ENCODE measurements around the gene ZNF362.
"Not testable (repeated sequence)": the region's sequence is repeated elsewhere in the genome, so short reads cannot be mapped to it uniquely, and the experiment has no call there.

Gene ZNF362

DNA sequence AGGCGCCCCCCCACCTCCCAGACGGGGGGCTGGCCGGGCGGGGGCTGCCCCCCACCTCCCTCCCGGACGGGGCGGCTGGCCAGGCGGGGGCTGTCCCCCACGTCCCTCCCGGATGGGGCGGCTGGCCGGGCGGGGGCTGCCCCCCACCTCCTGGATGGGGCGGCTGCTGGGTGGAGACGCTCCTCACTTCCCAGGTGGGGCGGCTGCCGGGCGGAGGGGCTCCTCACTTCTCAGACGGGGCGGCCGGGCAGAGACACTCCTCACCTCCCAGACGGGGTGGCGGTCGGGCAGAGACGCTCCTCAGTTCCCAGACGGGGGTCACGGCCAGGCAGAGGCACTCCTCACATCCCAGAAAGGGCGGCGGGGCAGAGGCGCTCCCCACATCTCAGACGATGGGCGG lies 53.1 kb downstream of the ZNF362 start:
- FAIRE-seq = not testable (repeated sequence)

DNA sequence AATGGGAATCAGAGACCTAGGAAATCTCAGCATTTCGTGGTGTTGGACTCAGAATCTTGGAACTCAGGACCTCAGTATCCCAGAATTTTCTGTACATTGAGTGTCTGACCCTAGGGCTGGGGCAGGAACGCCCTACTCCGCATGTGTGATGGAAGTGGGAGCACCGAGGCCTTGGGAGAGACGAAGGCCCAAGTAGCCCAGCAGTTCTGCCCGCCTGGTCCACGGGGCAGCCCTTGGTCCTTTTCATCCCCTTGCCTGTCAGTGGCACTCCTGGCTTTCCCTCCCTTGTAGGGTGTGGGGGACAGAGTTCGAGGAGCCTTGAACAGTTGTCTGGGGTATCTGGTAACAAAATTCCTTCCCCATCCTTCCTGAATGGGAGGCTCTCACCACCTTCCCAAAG lies 54.4 kb downstream of the ZNF362 start:
- FAIRE-seq = no peak

DNA sequence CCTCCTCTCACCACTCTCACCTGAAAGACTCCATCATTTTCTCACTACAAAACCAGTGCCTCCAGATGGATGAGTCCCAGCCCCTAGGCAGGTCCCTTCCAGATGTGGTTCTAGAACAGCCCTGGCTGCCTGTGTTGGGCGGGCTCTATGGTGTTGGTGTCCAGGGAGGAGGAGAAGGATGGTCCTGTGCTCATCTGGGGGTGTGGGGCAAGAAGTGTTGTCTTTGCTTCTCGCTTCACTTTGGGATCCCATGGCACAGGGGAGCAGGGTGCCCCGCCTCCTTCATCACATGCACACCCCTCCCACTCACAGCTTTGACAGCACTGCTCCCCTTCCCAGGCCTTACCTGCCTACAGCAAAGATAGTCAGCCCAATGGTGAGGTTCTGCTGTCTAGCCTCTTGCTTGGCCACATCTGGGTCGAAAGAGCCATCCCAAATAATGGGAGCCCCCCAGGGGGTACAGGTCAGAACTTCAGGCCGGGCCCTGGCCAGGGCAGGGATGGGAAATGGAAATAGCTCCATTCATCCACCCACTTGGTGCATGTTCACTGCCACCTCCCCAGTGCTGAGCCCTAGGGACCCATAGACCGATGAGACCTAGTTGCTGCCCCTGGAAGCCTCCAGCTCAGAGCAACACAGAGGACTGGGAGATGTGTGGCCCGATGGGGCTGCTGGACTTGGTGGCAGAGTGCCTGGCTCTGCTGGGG lies 55.6 kb downstream of the ZNF362 start:
- FAIRE-seq = no peak

DNA sequence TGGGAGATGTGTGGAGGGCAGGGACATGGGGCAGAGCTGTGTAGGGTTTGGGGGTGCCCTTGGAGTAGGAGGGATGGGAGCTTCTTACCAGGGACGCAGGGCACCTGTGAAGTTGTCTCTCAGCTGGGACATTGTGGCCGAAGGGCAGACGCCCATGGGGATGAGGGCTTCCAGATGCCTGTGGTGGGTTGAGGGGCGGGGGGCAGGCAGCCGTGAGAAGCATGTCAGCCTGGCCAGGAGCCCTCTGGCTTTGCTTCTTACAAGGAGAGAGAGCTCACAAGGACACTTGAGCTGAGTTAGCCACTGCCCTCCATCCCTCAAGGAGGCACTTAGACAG lies 56.1 kb downstream of the ZNF362 start:
- FAIRE-seq = no peak

DNA sequence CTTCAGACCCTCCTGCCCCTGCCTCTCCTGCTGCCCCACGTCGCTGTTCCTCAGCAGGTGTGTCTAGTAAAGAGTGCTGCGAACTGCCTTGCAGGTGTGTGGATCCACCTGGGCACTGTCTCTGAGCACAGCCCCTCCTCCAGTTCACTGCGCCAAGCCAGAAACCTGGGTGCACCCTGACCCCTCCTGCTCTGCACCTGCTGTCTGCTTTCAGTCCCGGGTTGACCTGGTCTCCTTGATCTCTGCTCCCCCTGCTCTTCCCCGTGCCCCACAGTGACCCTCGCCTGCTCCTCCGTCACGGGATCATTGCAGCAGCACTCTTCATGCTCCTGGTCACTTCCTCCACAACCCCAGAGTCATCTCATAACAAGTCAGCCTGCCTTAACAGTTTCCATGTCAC lies 58.1 kb downstream of the ZNF362 start:
- FAIRE-seq = no peak

DNA sequence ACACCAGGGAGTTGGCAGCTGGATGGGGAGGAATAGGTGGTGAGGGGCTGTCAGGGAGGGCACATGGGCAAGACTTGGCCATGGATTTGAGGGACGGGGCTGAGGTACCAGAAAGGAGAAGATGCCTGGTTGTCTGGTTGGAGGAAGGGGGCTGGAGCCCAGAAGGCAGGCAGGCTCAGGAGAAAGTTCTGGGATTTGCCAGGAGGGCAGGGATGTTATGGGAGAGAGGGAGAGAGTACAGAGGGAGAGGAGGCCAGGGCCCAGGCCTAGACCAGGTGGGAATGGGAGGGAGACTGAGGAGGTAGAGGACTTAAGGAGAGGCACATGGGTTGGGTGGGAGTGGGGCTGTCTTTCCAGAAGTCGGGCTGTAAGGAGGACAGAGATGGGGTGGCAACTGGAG lies 60.3 kb downstream of the ZNF362 start:
- FAIRE-seq = no peak

DNA sequence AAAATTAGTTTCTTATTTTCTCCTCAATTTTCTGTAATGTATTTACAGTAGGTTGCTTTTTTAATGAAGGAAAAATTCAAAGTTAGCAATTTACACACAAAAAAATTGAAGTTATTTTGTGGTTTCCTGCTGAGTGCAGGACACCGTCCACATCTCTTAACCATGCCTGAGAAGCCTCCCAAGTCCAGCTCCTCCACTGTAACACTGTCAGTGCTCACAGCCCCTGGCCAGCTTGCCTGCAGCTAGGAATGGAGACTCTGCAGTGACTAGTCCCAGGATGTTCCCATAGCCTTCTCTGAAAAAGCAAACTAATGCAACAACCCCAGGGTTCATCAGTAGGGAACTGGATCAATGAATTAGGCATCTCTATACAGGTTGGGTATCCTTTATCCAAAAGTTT lies 61.1 kb downstream of the ZNF362 start:
- FAIRE-seq = no peak

DNA sequence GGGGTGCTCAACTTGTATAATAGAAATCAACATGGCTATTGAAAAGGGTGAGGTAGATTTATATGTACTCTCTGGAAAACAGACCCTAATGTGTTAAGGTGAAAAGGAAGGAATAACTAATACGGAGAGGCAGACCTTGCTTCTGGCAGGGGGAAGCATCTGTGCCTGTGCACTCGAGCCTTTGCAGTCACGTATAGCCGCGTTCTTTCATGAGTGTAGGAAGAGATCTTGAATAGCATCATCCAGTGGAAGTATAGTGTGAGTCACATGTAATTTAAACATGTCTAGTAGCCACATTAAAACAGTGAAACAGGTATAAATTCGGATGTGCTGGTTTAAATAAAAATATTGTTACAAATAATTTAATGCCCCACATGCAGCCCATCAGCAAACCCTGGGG lies 61.7 kb downstream of the ZNF362 start:
- no peak for FAIRE-seq

DNA sequence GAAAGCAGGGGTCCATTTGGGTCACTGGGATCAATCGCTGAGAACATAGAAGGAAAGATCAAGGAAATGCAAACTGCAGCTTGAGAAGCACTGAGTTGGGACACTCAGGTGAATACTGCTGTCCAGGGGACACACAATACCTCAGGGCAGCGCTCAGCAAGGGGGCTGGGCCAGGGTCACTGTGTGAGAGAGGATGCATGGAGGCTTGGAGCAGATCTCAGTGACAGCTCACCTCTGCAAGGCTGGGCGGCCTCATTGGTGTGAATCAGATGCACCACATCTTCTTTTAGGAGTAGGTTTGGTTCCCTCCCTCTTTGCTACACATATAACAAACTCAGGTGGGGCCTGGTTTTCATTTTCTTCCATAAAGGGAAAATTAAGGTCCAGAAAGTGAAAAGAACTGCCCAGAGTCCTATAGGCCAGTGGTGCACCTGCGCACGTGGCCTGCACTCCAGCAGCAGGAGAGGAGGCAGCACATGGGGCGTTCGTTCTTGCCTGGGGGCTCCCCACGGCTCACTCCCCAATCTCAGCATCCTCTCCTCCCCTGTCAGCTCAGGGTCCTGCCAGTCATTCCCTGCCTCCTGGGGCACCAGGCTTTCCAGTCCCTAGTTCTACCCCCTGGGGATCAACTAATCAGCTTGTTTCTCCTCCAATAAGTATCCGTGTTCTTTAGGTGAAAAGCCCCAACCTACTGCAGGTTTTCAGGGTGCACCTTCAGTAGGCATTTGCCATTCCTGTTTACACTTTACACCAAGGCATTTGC lies 63.1 kb downstream of the ZNF362 start:
- FAIRE-seq = no peak

DNA sequence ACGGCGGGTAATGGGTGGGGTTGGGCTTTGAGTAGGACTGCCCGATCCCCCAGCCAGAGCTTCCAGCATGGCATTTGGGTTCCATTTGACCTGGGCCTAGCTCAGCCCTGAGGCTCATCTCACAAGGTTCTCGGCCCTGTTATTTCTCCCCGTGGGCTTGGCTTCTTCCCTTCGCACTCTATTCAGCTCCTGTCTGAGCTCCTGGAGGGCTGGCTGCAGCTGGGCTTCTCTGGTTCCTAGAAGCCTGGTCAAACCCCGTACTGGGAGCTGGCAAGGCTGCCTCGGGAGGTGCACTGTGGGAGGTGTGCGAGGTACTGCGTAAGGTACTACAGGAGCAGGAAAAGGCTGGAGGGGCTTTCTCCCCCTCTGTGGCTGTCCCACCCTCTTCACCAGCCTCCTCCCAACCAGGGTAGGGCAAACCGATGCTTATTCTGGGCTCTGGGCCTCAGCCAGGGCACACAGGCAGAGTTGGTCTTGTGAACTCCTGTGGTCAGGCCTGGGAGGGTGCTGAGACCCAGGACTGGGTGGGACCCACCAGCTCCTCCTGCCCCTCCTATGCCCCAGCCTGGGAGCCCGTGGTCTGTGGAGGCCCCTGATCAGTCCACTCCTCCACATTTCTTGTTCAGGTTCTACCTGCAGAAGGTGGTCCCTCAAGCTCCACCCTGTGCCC lies 63.8 kb downstream of the ZNF362 start:
- no peak for FAIRE-seq

DNA sequence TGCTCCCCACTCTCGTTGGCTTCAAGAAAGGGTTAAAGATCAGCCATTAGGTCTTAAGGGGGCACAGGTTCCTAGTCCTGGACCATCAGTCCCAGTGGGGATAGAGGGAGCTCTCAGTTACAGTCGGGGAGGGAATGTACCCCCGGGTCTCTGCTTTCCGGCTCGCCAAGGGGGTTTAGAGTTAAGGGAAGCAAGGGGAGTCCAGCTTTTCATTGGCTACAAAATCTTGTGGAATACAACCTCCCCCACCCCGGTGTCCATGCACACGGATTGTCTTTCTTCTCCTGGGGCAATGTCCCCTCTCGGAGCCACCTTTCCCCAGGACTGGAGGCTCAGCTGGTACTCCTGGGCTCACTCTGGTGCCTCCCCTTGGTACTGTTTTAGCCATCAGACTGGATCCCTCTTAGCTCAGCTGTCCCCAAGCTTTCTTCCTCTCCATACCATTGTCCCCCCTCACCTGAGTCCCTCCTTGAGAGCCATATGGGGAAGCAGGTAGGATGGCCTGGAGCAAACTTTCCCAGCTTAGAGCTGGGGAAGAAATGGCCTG lies 64.4 kb downstream of the ZNF362 start, which contains the start of gene A3GALT2:
TSS of gene A3GALT2 (minus strand) at position 480 of the 547 bp plus-strand sequence. CDS start at position 480, 0 bp downstream.
- no peak for FAIRE-seq

DNA sequence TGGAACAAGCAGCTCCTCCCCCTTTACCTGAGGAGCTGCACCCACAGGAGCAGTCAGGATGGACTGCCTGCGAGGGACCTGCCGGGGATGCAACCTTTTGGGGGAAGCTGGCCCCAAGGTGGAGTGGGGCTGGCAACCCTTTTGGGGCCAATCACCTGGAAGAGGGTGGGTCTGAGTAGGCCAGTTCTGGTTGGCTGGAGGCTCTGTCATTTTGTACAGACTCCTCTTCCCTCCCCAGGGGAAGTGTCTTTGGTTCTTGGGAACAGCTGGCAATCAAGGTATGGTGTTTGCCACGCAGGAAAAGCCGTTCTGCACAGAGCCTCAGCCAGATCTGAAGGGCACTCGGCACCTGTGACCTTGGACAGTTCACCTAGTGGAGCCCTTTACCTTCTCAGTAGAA lies 64.9 kb downstream of the ZNF362 start:
- FAIRE-seq = no peak

DNA sequence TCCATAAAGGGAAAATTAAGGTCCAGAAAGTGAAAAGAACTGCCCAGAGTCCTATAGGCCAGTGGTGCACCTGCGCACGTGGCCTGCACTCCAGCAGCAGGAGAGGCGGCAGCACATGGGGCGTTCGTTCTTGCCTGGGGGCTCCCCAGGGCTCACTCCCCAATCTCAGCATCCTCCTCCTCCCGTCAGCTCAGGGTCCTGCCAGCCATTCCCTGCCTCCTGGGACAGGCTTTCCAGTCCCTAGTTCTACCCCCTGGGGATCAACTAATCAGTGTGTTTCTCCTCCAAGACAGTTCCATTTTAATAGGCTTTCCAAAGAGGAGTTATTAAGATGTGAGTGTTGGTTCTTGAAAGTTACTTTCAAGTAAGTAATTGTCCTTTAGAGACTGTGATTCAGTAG lies 65.8 kb downstream of the ZNF362 start:
- no peak for FAIRE-seq

DNA sequence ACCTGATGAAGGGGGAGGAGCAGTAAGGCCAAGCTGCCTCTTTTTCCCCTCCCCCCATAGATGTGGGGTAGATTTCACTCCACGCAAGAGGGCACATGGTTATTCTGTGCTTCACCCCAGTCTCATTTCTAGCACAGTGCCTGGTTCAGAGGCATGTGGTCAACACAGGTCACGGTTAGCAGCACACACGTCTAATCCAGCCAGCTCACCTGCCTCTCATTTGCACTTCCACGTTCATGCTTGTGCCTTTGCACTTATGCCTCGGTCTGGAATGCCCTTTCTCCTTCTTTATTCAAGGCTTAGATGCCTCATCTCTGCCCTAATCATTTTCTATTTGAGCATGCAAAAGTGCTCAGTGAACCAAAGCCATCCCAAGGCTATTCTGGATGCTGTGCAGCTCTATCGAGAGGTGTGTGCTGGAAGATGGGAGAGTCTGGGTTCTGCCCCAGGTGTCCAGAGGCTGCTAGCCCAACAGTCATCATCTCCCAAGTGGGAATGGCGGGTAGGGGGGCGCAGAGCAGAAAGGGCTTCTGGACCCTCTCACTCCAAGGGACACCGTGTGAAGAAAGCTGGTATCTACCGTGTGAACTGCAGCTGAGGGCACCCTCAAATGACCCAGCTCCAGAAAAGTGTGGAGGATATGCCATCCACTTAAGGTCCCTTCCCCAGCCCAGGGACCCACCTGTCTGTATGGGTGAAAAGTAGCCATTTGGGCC lies 66.7 kb downstream of the ZNF362 start:
- FAIRE-seq = no peak

DNA sequence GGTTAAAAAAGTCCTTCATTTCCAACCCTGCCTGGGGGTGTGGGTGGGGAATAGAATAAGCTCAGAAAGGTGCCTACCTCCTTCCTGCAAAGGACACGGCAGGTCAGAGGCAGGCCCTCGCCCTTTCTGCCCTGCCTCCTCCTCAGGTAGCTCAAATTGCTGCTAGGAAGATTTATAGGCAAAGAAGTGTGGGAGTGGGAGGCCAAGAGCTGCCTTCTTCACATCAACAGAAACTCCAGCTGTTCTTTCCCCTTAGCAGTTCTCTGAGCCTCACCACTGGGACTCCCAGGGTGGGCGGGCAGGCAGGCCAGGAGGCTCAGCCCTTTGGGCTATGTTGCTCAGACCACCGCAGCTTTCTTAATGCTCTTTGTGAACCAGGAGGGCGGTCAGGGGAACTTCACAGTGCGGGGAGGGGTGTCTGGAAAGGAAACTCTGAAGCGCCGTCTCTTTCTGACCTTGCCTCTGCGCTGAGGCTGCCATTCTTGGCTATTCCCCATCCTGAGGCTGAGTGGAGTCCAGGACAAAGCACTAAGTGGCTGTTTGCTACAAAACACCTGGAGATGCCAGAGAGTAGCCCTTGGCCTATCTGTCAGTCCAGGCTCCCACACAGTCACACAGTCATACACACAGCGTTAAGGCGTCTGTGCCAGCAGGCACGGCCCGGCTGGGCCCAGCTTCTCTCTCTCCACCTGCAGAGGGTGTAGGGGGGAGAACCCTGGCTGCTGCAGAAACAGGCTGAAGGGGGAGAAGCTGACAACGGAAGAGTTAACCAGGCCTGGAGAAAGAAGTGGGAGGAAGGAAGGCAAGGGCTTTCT lies 67.6 kb downstream of the ZNF362 start:
- no peak for FAIRE-seq

DNA sequence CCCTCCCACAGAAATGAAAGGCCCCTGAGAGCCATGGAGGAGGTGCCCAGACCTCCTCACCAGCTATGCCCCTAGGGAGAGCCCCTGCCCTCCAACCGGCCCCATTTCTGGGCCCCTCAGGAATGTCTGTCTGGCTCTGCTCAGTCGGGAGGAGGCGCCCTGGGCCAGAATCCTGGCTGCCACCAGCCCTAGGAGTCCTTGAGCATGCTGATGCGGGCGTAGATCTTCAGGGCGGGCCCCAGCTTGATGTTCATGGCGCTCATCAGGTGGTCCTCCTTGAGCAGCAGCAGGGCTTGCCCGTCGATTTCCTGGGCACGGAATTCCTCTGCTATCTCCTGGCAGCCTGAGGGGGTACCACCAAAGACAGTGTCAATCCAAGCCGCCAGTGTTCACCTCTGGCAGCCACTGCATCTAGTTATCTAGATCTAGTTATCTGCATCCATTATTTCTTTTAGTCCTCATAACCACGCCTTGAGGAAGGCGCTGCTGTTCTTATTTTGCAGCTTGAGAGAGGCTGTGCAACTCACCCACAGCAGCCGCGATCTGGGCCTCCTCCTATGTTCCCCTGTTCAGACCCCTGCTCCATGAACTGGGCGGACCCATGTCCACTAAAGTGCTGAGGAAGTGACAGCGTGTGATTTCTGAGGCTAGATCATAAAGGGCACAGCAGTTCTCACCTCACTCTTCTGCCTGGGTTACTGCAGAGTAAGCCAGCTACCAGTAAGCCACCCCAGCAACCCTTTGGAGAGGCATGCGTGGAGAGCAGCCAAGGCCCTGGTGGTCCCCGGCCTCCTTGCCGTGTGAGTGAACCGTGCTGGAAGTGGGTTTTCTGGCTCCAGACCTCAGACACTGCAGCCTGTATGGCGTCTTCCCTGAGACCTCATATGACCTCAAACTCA lies 68.6 kb downstream of the ZNF362 start:
- no peak for FAIRE-seq

DNA sequence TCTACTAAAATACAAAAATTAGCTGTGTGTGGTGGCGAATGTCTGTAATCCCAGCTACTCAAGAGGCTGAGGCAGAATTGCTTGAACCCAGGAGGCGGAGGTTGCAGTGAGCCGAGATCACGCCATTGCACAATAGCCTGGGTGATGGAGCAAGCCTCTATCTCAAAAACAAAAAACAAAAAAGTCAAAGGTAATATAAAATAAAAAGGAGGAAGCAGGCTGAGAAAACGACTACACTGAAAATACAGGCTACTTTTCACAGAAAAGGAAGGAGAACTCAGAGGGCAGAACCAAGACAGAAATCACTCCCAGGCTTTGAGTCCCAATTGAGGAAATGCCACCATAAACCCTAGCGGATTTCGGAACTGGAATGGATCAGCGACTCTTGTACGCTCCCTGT lies 70.5 kb downstream of the ZNF362 start:
- FAIRE-seq = no peak

DNA sequence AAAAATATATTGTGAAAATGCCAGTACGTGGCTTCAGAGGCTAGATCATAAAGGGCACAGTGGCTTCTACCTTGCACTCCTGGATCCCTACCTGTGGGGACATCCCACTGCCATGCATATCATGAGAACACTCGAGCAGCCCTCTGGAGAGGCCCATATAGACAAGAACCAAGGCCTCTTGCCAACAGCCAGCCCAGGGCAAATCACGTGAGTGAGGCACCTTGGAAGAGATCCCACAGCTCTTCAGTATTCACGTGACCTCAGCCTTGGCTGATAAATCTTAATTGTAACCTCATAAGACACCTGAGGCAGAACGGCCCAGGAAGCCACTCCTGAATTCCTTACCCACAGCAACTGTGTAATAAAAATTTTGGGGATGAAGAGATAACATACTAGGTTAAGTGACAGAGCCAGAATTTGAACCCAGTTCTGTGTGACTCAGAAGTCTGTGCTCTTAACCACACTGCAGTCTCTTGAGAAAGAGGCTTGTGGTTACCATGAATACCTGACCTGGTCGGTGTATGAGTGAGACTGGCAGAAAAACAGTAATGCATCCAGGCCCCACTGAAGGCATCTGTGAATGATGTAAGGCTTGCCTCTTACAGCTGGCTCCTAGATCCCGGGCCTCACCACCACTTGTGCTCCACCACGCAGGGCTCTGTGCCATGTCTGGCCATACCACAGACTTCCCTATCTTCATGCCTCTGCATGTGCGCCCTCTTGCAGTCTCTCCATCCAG lies 71.5 kb downstream of the ZNF362 start:
- no peak for FAIRE-seq

DNA sequence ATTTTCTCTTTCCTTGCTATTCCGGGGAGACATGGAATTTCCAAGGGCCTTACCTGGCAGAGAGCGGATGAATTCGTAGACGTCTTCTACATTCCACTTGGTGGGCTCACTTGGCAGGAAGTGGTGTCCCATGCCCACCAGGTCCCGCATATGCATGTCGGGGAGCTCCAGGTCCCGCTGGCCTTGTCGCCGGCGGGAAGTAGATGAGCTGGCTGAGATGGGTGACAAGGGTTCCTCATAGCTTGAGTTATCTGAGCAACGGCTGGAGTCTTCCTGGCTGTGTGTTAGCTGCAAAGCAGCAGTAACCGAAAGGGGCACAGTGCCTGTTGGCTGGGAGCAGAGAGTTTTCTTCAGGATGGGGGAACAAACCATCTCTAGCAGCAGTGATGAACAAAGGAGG lies 72.5 kb downstream of the ZNF362 start:
- no peak for FAIRE-seq

DNA sequence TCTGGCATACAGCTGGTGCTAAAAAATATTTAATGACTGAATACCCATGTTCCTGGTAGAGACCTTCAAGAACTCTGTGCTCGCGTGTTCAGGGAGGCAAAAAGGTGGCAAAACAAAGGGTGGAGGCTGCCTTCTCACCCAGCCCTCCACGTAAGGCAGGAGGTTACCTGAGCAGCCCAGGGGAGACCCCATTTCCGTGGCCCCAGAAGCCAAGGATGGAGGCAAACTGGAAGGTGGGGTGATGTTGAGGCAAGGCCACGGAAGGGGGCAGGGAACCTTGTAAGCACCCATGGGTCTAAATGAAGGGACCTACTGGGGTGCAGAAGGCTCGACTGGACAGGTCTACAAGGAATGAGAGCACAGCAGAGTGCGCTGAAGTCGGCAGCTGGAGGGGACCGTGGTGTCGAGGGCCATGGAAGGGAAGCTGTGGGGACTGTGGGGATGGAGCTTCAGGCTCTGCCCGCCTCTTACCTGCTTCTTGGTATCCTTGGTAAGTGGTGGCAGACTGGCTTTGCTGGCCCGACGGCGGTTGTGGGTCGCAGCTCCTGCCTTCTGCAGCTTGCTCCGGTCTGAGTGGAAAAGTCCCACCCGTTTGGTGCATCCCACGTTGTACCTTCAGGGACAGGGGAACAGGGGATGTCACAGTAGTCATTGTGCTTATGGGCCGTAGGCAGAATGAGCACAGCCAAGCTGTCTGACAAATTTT lies 73.5 kb downstream of the ZNF362 start:
- FAIRE-seq = no peak
